Aorta (tissue), 4 donors: ENCODE data around the gene SLC22A16. TPM values are rescaled to one million over a fixed set of nuclear protein-coding genes. Genes with fewer than 3 reads are reported as not detected.

Experiments used
- polyA plus RNA-seq, 2 donors: library from polyadenylated mRNA; stranded (reverse); fragments of 200-250 nt; gene quantifications; one replicate each; pipeline ENCODE4 v1.2.3, GENCODE V29; 2013
- total RNA-seq, 2 donors: library from RNA; stranded (reverse); fragmentation: NEBNext Ultra II Directional; extraction: Animal tissue kit (Norgen Biotek cat#: 25700); gene quantifications; one replicate each; pipeline ENCODE4 v1.2.1, GENCODE V29; 2021
- donor health status: healthy with polysubstance abuse.
- donor health status: Bipolar disorder and iron deficiency.
- donor health status: DM: no; HTN: no; CAD: no.
- donor health status: DM: yes; HTN: yes; CAD: no.

Gene SLC22A16
- total and polyA plus RNA-seq, 4 donors: 0.38 to 0.69 (median 0.55) TPM; not detected in 1

Other genes starting within 250 kb of the SLC22A16 start
- gene METTL24, start 118.3 kb downstream of the SLC22A16 start, total RNA-seq: 10 to 100 TPM; 12.5 to 14.3 TPM
- gene METTL24, start 118.3 kb downstream of the SLC22A16 start, polyA plus RNA-seq: 1 to 10 TPM; 3.9 to 4.5 TPM
- gene DDO, start 61.0 kb downstream of the SLC22A16 start, total RNA-seq: 1 to 10 TPM; 1.3 to 2.5 TPM
- gene DDO, start 61.0 kb downstream of the SLC22A16 start, polyA plus RNA-seq: 1 to 10 TPM; 2.9 to 6.6 TPM